ENCODE measurements around the gene TPRN. TPM values are rescaled to one million over a fixed set of nuclear protein-coding genes. Genes with fewer than 3 reads are reported as not detected.

TPRN gene
- total RNA-seq, 1 donor from 2014 or later = 17.6 TPM

DNA sequence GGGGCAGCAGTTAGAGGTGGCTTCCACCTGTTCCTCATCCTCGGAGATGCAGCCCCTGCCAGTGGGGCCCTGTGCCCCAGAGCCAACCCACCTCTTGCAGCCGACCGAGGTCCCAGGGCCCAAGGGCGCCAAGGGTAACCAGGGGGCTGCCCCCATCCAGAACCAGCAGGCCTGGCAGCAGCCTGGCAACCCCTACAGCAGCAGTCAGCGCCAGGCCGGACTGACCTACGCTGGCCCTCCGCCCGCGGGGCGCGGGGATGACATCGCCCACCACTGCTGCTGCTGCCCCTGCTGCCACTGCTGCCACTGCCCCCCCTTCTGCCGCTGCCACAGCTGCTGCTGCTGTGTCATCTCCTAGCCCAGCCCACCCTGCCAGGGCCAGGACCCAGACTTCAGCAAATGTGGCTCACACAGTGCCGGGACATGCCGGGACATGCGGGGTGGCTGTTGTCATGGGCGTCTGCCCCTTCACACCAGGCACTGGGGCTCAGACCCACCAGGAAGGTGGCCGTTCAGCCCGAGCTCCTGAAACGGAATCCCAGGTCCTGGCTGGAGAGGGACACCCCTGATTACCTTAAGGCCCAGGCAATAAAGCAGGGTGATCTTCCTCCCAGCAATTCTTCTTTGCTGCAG, 25.3 kb upstream of the TPRN start:
- no peak for DNase-seq (ENCODE audit: low spot score)

DNA sequence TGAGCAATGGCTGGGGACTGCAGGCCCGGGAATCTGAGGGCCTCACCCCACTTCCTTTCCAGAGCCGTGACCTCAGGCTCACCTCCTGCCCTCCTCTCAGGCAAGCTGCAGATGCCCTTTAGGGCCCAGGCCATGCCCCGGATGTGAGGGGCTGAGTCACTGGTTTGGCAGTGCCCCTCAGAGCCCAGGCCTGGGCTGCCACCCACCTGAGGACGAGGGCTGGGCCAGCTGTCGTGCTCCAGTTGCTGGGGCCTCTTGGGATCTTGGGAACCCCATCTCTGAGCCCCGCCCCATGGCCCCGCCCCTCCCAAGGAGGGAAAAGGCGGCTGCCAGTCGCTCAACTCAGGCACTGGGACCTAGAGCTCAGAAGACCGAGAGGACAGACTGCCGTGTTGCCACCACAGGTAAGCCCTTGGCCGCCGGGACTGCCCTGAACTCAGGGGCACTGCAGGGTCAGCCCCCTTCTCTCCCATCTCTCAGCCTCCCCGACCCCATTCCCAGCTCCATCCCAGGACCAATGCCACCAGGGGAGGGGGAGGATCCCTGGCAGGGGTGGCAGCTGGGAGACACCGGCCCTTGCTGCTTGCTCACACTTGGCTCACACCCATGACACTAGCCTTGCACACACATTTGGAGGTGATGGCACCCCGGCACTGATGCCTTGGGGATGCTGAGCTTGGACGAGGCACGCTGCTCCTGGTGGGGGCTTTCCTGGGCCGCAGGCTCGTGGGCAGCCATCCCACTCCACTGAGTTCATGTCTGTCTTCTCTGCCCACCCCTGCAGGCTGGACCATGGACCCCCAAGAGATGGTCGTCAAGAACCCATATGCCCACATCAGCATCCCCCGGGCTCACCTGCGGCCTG, 24.5 kb upstream of the TPRN start, which contains the start of gene CYSRT1:
TSS of gene CYSRT1 (plus strand) at position 345 of the 865 bp plus-strand sequence. CDS start at position 793, 448 bp downstream.
- DNase-seq (ENCODE audit: low spot score) = no peak

DNA sequence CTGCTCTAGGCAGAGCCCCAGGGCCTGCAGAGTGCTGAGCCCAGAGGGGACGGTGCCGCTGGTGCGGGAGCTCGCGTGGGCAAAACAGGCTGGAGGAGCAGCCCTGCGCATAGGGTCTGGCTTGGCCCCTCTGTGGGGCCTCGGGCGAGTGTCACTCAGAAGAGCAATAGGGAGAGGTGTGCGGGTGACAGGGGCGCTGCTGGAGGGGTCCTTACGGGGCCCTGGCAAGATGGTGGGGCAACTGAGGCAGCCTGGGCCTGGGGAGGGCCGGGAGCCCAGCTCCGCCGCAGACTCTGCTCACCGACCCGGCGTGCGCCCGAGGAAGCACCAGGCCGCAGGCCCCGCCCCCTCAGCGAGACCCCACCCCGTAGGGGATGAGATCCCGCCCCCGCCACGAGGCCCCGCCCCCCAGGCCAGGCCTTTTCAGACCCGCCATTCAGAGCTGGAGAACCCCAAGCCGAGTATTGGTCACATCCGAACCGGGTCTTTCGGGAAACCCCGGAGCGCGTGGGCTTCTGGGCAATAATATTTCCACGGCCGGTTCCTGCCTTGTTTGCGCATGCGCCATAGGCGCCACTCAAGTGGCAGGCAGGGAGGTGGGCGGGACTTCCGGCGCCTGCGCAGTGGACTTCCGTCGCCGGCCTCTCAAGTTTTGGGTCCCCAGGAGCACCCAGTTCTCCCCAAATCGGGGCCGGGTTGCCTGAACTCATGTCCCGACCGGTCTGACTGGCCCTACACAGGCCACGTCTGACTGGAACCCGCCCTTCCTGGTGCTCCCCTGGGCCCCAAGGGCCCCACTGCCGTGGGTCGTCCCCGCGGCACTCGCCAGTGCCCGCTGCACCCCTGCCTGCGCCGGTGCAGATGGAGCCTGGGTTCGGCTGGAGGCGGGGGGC, 22.8 kb upstream of the TPRN start:
- DNase-seq (ENCODE audit: low spot score) = peak; percentile 98

DNA sequence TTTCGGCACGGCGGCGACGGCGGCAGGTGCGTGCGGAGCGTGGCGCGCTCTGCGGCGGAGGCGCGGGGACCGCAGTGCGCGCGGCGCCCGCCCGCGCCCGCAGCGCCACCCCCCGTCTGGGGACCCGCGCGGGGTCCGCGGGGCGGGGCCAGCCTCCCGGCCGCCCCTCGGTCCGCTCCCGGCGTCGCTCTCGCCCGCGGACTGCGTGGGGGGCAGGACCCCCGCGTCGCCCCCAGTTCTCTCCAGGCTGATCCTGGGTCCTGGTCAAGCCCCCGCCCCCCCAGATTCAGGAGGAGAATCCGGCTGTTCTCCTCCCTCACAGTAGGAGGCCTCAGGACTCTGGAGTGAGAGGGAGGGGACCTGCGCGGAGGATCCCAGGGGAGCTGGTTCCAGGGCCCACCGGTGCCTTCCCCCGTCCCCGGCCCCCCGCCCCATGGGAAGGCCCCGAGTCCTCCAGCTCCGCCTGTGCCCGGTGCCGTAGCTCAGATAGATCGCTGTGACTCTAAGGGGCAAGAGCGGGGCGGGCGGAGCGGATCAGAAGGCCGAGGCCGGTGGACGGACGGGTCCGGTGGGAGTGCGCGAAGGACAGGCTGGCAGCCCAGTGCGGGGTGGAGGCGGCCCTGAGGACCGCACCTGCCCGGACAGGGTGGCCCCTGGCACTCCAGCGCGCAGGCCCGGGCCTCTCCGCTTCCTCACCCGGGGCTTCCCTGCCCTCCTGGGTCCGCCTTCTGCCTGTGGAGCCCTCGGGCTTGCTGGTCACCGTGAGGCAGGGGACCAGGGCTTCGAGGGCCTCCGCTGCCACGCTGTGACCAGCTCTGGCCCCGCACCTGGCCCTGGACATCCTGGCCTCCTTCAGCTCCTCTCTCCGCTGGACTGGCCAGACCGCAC, 21.9 kb upstream of the TPRN start, which contains the start of gene RNF208:
TSS of gene RNF208 (minus strand) at position 51 of the 888 bp plus-strand sequence. CDS start 1,028 bp downstream, outside the sequence.
- no peak for DNase-seq (ENCODE audit: low spot score)

DNA sequence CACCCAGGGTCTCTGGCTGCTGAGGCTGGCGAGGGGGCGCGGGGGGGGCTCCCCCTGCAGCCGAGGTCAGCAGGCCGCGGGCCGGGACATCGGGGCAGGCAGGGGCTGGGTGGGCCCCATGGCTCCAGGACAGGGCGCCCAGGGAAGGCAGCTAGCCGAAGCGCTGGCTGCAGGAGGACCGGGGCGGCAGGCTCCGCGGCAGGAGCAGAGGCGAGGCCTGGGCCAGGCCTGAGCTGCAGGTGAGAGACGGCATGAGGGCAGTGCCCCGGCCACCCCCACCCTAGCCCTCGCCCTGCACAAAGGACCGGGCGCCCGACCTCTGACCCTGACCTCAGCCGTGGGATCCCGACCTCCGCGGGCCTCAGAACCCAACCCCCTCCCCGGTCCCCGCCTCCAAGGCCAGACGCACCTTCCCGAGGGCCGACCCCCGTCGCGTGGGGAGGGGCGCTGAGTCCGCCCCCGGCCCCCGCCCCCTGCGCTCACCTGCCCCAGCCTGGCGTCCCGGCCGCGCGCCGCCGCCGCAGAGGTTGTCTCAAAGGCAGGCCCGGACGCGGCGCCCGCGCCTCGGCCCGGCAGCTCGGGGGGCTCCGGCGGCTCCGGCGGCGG, 21.1 kb upstream of the TPRN start:
- no peak for DNase-seq (ENCODE audit: low spot score)

DNA sequence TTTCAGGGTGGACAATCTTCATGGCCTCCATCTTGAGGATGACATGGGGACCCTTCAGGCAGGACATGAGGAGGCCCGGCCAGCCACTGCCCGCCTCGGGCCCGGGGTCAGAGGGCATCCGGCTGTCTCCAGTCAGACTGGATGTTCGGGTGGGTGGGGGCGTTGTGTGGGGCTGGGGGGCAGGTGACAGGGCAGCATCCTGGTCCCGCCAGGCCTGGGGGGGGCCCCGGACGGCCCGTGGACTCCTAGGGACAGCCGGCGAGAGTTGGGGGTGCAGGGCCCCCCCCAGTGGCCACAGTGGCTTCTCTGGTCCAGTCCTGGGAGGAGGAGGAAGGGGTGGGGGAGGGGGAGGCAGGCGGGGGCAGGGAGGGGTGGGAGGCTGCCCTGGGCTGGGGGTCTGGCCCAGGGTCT, 20.6 kb upstream of the TPRN start:
- no peak for DNase-seq (ENCODE audit: low spot score)

DNA sequence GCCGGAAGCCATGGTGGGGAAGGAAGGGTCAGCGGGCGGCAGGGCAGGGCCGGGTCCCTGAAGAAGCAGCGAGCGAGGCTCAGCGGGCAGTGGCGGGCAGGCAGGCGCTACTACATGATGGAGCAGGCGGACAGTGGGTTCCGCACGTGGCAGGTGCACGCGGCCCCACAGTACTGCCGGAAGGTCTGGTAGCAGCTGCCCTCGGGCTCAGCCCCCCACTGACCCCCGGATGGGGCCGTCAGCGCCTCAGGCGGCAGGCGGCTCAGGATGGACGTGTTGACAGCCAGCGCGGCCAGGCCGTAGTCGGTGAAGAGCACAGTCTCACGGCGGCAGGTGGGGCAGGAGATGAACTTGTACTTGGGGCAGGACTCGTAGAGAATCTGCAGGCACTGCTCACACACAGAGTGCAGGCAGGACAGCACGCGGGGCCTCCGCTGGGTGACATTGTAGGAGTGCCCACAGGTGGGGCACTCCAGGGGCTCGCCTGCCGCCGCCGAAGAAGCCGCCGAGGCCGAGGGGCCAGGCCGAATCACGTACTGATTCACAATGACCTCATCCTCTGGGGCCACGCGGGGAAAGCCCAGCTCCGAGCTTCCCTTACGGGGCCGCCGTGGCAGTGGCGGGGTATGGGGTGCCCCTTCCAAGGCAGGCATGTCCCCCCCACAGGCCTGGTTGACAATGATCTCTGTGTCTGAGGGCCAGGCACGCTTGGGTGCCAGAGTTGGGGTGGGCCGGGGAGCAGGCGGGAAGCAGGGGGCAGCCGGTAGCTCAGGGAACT, 20.0 kb upstream of the TPRN start:
- DNase-seq (ENCODE audit: low spot score) = no peak

DNA sequence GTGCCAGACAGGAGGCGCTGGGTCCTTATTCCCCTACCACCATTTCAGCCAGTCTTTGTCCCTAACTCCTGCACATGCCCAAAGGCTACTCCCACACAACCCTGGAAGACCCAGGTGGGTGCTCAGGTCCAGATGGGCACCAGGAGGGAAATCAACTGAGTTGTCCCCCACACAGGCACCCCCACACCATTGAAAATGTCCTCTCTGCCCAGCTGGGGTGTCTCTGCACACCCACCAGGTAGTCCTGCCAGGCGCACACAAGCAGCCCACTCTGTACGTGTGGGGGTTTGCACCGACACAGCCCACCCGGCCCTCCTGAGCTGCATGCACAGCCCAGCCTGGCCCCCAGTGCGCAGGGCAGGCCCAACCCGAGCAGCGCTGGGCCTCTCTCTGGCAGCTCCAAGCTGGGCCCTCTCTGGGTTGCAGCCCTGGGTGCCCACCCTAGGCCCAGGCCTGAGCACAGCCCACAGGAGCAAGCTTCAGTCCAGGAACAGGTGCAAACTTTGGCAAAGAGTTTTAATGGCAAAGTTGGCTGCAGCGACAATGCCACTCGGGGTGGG, 19.3 kb upstream of the TPRN start:
- no peak for DNase-seq (ENCODE audit: low spot score)

DNA sequence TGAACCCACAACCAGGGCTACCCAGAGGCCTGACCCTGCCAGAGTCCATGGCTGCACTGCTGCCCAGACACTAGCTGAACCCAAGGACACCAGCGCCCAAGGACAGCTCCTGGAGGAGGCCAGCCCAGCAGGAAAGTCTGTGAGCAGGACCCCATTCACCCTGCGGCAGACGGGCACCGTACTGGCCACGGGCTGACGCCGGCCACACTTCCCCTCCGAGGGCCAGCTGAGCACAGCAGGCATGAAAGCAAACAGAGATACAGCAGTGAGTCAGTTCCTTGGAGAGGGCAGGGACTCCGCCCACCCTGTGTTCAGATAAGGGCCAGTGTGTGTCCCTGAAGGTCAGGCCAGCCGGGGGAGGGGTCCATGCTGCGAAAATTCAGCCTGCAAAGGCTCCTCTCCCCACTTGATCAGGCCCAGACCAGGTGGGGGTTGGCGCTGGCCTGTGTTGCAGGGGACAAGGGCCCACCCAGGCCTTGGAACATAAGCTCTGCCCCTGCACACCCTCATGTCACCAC, 18.3 kb upstream of the TPRN start:
- DNase-seq (ENCODE audit: low spot score) = no peak

DNA sequence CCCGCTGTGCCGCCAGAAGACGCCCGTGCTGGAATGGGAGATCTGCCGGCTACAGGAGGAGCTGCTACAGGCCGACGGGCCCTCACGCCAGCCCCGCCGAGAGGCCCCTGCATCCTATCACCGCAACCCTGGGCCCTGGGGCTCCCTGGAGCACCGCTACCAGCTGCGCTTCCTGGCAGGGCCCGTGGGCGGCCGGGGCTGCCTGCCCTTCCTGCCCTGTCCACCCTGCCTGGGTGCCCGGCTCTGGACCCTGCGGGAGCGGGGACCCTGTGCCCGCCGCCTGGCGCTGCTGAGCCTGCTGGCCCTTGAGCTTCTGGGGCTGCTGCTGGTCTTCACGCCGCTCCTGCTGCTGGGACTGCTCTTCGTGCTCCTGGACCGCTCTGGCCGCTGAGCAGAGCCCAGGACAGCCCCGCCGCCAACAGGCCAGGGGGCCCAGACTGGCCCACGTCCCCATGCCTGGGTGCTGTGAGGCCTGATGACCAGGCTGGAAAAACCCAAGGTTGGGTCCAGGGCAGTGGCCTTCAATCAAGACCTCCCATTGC, 17.7 kb upstream of the TPRN start:
- DNase-seq (ENCODE audit: low spot score) = no peak

DNA sequence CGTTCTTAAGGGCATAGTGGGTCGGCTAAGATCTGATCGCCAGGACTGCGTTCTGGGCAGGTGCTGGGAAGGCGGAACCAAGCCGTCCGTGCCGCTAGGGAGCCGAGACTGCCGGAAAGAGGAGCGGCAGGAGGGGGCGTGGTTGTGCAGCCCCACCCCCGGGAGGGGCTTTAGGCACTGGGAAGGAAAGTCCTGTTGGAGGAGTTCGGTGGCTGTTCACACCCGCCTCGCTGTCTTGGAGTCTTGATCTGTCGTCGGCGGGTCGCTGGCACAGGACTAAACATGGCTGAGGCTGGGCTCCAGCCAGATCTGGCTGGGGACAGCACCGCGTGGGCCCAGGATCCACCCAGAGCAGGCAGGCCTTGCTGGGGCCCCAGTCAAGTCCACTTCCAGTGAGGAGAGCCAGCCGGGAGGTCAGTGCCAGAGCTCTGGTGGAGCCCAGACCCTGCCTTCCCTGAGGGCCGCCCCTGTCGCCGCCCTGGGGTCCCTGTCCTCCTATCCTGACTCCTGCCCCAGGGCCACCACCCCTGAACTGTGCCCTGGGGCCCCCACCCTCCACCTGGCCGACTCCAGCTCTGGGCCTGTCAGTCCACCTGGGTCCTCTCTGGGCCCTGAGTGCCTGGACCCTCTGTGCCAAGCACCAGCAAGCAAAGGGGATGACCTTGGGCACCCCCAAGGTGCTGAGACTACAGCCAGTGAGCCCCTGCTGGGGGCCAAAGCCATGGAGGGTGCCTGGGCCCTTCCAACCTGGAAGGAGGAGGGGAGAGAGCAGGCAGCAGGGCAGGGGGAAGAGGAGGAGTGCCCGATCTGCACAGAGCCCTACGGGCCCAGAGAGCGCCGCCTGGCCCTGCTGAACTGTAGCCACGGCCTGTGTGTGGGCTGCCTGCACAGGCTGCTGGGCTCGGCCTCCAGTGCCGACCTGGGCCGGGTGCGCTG, 17.0 kb upstream of the TPRN start:
- peak; percentile 90 for DNase-seq (ENCODE audit: low spot score)

DNA sequence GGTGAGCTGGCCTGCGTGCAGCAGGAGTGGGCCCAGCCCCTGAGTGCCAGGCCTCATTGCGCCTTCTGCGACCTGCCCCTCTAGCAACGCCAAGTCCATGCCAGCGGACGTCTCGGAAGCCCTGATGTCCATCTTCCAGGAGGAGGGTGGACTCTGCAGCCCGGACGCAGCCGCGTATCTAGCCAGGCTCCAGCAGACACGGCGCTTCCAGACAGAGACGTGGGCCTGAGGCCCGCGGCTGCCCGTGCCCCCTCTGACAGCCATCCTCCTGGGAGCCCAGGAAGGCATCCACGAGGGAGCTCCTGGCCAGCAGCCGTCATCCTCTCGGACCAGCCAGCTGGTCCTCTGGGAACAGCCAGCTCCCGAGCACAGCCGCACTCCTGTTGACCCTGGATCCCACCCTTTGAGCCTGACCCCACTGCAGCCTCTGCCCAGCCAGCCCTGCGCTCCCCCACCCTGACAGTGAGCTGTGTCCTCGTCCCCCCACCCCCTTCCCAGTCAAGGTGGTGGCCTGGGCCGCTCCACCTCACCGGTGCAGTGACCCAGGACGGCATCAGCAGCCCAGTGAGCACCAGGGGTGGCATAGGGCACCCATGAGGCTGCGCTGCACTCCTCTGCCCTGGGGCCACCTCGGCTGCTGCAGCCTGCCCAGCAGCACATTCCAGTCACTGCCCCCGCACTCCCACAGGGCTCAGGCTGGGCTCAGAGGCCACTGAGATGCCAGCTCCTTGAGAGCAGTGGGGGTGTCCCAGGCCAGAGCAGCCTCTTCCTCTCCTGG, 15.8 kb upstream of the TPRN start:
- no peak for DNase-seq (ENCODE audit: low spot score)

DNA sequence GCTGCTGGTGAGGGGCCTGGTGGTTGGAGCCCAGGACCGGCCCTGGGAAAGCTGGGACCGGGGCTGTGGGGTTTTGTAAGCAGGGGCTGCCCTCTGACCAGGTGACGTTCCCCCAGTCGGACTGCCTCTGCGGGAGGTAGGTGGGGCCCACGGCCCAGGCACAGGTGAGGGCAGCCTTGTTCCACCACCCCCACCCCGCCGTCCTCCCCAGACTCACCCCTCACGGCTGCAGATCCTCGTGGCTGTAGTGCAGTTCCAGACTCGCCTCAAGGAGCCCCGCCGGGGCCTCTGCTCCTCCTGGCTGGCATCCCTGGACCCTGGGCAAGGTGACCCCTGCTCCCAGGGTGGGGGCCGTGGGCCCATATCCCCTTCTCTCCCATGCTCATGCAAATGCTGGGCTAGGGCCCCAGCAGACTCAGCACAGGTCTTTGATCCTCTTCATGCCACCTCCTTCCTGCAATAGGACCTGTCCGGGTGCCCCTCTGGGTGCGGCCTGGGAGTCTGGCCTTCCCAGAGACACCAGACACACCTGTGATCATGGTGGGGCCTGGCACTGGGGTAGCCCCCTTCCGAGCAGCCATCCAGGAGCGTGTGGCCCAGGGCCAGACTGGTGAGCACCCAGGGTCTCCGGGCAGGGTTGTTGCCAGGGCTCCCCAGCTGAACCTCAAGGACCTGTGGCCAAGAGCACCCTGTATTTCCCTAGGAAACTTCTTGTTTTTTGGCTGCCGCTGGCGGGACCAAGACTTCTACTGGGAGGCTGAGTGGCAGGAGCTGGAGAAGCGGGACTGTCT, 14.8 kb upstream of the TPRN start:
- DNase-seq (ENCODE audit: low spot score) = no peak

DNA sequence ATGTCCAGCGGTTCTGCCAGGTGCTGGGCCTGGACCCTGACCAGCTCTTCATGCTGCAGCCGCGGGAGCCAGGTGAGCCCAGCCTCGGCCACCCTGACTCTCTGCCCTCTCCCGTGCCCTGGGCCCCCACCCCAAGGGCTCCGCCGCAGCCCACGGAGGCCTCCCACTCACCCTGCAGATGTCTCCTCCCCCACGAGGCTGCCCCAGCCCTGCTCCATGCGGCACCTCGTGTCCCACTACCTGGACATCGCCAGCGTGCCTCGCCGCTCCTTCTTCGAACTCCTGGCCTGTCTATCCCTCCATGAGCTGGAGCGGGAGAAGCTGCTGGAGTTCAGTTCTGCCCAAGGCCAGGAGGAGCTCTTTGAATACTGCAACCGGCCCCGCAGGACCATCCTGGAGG, 14.1 kb upstream of the TPRN start:
- DNase-seq (ENCODE audit: low spot score) = no peak

DNA sequence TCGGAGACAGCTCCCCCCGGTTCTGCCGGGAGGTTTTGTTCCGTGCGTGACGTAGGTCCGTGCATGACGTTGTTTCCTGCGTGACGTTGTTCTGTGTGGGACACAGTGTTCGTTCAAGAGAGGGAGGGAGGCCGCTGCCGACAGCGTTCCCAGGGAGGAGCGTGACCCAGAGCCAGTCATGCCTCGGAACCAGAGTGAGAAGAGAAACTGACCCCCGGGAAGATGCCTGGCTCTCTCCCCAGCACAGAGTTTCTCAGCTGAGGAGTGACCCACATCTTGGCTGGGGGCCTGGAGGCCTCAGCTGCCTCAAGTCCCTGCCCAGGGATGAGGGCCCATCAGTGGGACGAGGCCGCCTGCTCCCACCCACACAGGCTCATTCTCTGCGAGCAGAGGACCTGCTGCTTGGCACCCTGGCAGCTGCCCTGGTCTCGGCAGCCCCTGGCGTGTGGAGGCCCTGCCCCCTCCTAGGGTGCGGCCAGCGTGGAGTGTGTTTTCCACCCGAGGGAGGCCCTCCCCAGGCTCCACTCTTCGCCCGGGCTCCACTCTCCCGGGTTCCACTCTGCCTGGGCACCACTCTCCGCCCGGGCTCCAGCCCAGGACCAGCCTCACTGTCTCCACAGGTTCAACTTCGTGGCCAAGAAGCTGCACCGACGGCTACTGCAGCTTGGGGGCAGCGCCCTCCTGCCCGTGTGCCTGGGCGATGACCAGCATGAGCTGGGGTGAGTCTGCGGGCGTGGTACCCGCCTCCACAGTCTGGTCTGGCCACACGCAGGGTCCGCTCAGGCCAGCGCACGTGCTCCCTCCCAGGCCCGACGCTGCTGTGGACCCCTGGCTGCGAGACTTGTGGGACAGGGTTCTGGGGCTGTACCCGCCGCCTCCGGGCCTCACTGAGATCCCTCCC, 12.9 kb upstream of the TPRN start:
- no peak for DNase-seq (ENCODE audit: low spot score)

Data from ureter (tissue), 1 donor.